Right hindlimb (tissue), 1 donor: ENCODE results near the gene XPO6.
A peak's percentile ranks its signal among the peaks of the same experiment; 100 is the strongest.
"Not testable (repeated sequence)": the region's sequence is repeated elsewhere in the genome, so short reads cannot be mapped to it uniquely, and the experiment has no call there.

Experiments
- DNase-seq: peaks from one replicate; pipeline ENCODE4 v3.0.0-alpha.2; 2018

XPO6 gene, protein sequence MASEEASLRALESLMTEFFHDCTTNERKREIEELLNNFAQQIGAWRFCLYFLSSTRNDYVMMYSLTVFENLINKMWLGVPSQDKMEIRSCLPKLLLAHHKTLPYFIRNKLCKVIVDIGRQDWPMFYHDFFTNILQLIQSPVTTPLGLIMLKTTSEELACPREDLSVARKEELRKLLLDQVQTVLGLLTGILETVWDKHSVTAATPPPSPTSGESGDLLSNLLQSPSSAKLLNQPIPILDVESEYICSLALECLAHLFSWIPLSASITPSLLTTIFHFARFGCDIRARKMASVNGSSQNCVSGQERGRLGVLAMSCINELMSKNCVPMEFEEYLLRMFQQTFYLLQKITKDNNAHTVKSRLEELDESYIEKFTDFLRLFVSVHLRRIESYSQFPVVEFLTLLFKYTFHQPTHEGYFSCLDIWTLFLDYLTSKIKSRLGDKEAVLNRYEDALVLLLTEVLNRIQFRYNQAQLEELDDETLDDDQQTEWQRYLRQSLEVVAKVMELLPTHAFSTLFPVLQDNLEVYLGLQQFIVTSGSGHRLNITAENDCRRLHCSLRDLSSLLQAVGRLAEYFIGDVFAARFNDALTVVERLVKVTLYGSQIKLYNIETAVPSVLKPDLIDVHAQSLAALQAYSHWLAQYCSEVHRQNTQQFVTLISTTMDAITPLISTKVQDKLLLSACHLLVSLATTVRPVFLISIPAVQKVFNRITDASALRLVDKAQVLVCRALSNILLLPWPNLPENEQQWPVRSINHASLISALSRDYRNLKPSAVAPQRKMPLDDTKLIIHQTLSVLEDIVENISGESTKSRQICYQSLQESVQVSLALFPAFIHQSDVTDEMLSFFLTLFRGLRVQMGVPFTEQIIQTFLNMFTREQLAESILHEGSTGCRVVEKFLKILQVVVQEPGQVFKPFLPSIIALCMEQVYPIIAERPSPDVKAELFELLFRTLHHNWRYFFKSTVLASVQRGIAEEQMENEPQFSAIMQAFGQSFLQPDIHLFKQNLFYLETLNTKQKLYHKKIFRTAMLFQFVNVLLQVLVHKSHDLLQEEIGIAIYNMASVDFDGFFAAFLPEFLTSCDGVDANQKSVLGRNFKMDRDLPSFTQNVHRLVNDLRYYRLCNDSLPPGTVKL

DNA sequence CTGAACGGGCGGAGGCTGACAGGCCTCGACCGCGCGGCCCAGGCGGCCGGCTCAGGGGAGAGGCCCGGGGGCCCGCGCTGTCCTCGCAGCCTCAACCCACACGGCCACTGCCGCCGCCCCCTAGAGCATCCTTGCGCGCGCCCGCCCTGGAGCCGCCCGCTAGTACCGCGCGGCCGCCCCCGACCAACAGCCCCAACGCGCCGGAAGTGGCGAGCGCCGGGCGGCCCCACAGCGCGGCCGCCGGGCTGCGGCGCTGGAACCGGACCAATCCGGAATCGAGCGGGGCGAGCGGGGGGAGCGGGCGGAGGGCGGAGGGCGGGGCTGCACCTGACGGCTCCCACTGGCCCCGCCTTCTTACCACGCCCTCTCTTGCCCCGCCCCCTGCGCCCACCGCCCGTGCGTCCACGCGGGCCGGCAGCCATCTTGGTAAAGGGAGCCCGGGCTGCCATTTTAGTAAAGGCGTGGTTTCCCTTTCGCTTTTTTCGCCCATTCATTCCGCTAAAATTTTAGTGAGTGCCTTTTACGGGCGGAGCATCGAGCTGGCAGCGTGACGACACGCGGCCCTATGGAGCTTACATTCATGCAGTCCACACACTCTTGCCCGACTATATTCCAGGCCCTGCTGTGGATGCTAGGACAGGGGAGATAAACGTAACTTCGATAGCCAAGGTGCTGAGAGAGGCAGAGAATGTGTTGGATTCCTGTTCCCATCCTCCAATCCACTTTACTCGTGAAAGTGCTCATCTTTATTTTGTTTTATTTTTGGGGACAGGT is at the start of gene XPO6:
Gene XPO6 (minus strand): TSS at position 208 of the 774 bp plus-strand sequence. CDS start 597 bp downstream, outside the sequence.
- peak; percentile 96 for DNase-seq

DNA sequence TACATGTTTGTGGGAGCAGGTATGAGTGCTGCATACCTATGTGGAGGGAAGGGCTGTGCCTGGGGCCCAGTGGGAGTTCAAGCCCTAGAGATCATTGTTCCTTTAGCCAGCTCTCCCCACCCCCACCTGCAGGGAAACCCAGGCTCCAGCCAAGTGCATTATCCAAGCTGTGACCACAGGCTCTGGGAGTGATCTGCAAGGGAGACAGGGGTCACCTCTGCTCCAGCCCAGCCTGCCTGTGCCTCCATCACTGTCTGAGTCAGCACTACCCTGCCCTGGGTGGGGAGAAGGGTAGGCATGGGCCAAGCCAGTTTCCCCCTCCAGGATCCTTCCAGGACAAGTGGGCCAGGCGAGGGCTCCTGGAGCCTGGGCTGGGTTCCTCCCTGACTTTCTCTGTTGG is 48.4 kb upstream of the XPO6 start:
- no peak for DNase-seq

DNA sequence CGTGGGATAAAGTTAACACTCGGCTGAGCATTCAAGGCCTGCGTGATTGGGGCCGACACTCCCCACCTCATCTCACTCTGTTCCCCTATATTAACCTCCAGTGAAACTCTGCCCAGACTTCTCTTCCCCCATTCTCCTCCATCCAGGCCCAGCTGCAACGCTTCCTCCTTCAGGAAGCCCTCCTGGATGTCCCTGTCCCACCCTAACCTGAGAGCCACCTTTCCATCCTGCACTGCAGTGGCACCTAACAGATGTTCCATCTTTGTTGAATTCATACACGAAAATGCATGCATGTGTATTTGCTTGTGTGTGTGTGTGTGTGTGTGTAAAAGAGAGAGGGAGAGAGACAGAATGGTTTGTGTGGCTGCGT is 48.0 kb upstream of the XPO6 start:
- no peak for DNase-seq

DNA sequence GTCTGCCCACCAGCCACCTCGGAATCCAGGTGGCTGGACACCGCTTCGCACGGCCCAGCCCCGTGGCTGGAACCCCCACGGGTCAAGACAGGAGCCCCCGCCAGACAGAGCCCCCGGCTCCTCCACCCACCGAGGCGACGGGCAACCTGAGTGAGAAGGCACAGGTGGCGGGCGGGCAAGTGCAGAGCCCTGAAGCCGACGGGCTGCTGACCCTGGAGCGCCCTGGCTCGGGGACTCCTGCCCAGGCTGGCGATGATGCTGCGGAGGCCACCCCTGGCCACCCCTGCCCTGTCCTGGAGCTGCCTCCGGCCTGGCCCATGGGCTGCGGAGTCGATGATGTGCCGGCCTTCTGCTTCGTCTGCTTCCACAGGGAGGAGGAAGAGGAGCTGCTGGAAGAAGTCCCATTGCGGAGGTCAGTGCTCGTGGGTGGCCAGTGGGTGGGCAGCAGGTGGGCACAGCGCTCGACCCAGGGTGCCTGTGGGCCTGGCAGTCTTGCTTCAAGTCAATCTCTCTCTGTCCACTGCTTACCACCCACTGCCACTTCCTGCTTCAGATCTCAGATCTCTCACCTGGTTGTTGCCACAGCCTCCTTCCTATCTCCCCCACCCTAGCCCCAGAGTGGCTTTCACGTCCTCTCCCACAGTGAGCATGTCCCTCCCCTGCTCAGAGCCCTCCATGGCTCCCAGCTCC is 47.5 kb upstream of the XPO6 start:
- DNase-seq, result no peak

GRCh38 chr16:28258567-28258966 is 46.8 kb upstream of the XPO6 start:
- peak; percentile 50 for DNase-seq

GRCh38 chr16:28257256-28257655 is 45.5 kb upstream of the XPO6 start:
- no peak for DNase-seq

DNA sequence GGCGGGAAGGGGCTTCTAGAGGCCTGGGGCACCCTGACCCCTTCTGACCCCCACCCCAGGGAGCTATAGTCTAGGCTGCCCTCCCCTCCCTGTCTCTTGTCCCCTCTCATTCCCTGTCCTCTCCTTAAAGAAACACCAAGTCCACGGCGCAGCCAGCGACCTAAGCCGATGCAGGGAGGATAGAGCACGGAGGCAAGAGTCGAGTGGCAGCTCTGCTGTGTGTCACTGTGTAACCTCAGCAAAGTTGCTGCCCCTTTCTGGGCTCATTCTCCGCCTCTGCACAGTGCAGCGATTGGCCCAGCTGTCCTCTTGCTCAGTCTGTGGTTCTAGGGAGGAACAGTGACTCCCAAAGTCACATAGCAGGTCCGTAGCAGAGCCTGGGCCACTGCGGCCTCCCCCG is 44.1 kb upstream of the XPO6 start:
- DNase-seq, result no peak

DNA sequence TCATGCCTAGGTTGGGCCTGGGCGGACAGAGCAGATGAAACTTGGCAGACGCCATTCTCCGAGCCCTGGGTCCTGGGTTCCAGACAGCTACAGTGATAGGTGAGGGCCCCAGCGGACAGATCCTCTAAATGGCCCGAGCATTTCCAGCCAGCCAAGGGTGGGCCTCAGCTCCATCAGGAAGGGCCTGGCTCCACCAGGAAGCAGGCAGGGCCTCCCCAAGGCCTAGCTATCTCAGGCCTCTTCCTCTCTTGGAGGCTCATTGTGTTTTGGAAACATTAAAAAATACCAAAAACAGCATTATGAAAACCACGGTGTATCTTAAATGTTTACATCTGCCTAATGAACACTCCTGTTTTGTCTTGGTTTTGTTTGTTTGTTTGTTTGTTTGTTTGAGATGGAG is 42.4 kb upstream of the XPO6 start:
- no peak for DNase-seq

GRCh38 chr16:28250999-28251398 is 39.2 kb upstream of the XPO6 start:
- DNase-seq, result no peak

DNA sequence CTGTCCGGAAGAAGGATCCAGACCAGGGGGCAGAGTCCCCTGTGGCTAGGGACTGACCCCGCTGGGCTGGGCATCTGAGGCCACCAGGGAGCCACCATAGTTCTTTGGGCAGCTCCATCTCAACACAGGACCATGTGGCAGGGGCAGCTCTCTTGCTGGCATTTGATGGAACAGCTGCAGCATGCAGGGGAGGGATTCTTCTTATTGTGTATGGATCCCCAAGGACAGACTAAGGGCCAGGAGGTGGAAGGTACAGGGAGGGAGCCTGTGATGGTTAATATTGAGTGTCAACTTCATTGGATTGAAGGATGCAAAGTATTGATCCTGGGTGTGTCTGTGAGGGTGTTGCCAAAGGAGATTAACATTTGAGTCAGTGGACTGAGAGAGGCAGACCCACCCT is 37.7 kb upstream of the XPO6 start:
- not testable (repeated sequence) for DNase-seq

- no peak for DNase-seq
Observed at GRCh38 chr16:28241924-28242323, 30.2 kb upstream of the XPO6 start.

DNA sequence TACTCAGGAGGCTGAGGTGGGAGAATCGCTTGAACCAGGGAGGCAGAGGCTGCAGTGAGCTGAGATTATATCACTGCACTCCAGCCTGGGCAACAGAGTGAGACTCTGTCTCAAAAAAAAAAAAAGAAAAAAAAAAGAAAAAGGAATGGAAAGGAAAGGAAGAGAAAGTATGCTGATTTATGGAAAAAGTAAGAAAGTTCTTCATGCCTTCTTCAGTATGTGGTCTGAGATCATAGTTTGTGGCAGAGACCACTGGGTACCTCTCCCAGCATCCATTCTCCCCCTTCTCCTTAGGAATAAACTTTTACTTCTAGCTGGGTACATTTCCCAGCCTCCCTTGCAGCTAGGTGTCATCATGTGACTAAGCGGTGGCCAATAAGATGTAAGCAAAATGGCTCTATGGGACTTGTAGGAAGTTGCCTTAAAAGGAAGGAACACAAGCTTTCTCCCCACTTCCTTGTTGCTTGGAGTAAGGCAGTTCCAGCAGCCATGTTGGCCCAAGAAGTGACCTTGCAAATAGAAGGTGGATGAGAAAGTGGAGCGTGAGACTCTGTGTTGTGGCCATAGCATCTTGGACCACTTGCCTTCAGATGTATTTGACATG is 26.1 kb upstream of the XPO6 start:
- no peak for DNase-seq

DNA sequence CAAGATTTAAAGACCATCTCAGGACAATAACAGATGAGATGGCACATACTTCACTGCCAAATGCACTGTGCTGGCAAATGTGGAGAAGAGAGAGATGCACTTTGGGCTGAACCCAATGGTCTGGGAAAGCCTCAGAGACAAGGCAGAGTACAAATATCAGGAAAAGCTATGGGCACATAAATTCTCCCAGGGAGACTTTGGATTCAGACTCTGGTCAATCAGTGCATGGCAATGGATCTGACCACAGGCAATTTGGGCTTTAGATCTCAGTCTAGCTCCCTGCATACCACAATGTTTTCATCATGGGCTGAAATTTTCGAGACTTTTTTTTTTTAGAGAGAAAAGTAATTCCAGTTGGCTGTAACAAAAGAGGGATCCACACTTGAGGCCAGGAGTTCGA is 20.0 kb upstream of the XPO6 start:
- no peak for DNase-seq

- DNase-seq, result not testable (repeated sequence)
Observed at GRCh38 chr16:28223909-28224308, 12.1 kb upstream of the XPO6 start.

DNA sequence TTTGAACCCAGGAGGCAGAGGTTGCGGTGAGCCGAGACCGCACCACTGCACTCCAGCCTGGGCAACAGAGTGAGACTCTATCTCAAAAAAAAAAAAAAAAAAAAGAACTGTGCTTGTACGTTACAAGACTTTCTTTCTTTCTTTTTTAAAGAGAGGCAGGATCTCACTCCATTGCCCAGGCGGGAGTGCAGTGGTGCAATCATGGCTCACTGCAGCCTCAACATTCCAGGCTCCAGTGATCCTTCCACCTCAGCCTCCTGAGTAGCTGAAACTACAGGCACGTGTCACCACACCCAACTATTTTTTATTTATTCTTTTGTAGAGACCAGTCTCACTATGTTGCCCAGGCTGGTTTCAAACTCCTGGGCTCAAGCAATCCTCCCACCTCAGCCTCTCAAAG is 8.0 kb upstream of the XPO6 start:
- not testable (repeated sequence) for DNase-seq

- no peak for DNase-seq
Observed at GRCh38 chr16:28219282-28219681, 7.5 kb upstream of the XPO6 start.

DNA sequence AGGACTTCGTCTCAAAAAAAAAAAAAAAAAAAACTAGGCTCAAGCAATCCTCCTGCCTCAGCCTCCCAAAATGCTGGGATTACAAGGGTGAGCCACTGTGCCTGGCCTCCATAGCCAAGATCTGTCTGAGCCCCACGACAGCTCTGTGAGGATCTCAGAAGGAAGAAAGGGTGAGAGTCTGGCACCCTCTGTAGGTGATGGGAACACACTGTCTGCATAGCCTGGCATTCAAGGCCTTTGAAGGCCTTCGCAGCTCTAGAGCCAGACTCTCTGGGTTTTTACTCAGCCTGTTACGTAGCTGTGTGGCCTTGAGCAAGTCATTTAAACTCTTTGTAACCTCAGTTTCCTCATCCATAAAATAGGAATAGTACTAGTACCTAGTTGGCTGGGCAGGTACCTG is 6.3 kb upstream of the XPO6 start:
- DNase-seq, result no peak

DNA sequence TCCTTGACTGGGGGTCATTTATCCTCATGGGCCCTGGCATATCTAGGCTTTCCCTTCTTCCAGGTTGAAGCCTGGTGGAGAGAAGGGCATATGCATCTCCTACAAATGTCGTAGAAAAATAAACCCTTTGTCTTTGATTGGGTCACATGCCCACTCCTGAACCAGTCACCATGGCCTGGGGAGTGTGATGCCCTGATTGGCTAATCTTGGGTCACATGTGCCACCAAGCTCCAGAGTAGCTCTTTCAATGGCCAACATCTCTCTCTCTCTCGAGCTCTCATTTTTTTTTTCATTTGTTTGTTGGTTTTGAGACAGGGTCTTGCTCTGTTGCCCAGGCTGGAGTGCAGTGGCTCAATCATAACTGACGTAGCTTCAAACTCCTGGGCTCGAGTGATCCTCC is 5.6 kb upstream of the XPO6 start:
- no peak for DNase-seq

GRCh38 chr16:28213396-28213795 is 1.6 kb upstream of the XPO6 start:
- DNase-seq, result no peak

DNA sequence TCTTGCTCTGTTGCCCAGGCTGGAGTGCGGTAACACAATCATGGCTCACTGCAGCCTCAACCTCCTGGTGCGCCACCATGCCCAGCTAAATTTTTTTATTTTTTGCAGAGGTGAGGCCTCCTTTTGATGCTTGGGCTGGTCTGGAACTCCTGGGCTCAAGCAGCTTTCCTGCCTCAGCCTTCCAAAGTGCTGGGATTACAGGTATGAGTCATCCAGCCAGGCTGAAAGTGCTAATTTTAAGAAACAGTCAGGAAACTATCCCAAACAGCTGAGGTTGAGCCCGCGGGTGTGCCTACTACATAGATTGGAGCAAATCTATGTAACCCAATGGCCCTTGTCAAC is 738 bp upstream of the XPO6 start:
- no peak for DNase-seq

DNA sequence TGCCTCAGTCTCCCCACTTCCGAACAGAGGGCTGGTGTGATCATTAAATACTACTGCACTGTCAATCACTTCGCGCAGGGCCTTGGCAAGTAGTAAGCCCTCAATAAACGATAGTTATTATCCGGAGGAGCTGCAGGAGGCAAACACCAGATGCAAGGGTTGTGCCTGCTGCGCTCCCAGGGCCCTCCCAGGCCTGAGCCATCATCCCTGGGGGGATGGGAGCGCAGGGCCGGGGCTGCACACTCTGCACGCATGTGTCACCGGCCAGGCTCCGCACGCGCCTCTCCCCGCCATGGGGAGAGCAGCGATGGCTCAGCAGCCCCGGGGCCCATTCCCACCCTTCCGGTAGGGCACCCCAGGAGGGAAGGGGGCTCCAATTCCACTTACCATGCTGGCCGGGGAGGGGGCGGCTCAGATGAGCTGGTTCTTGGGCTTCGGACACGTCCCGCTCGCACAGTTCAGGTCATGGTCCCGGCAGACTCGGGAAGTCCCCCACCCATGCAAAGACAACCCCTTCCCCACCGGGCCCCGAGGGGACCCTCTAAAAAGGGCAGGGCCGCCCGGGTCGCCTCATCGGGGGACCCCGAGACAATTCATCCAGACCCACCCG is 681 bp downstream of the XPO6 start:
- DNase-seq, result peak; percentile 57
